ENCODE measurements around the gene MRC2. TPM values are rescaled to one million over a fixed set of nuclear protein-coding genes. Genes with fewer than 3 reads are reported as not detected.

The MRC2 gene
- total RNA-seq, 2 experiments from 2014 or later = 6.2 to 8.9 TPM

DNA sequence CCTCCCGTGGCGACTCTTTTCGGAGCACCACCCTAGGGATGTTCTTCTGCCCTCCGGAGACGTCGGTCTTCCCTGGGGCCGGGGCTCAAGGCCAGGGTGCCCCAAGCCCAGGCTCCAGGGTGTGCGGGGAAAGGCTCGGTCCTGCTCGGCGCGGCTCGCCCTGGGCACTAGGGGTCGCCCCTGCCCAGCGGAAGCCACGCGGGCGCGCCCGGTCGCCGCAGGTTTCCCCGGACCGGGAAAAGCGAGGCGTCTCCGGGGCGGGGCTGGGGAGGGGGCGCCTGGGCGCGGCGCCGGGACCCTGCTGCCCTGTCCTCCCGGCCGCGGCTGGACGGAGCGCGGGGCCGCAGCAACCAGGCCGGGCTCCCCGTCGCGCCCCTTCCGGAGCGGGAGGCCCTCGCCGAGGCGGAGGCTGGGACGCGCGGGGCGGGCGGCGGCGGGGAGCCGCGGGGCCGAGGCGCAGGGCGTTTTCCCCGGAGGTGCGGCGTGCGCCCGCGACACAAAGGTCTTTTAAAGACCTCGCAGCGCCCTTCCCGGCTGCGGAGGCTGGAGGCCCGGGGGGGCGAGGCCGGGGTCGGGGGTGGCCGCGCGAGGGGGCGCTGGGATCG, 76.4 kb downstream of the MRC2 start:
- Mint-ChIP-seq H3K27ac (no peak overlapping the region), H3K36me3 (ENCODE audit: low read depth) (no peaks in the 10 kb centered on the region), H3K4me1 (peaks cover 11% of the 10 kb centered on the region), H3K4me3 (peak overlapping the region; percentile 37), H3K27me3 (peaks cover 27% of the 10 kb centered on the region), H3K9me3 (no peaks in the 10 kb centered on the region)
- POLR2A ChIA-PET = no interaction called here
- DNase-seq = peak; percentile 69
- CTCF ChIA-PET = interaction anchor here (1.5 to 2.3 kb wide), 2 partner anchors 20 to 264 kb away, joined by 3 to 6 read pairs; no protein-coding TSS in a partner anchor

- Mint-ChIP-seq H3K4me3 (peak overlapping the region; percentile 63), H3K9me3 (no peaks in the 10 kb centered on the region), H3K36me3 (ENCODE audit: low read depth) (no peaks in the 10 kb centered on the region), H3K4me1 (peaks cover 11% of the 10 kb centered on the region), H3K27me3 (peaks cover 26% of the 10 kb centered on the region), H3K27ac (no peak overlapping the region)
- ChIA-PET POLR2A (no interaction called here), CTCF (interaction anchor here (2.3 kb wide), 1 partner anchor 20 kb away, joined by 6 read pairs; no protein-coding TSS in a partner anchor)
- no peak for DNase-seq
Measured at GRCh38 chr17:62704381-62704971, 77.0 kb downstream of the MRC2 start.

GRCh38 chr17:62705156-62705777, 77.8 kb downstream of the MRC2 start:
- Mint-ChIP-seq H3K27me3 (peaks cover 29% of the 10 kb centered on the region), H3K4me1 (peaks cover 11% of the 10 kb centered on the region), H3K4me3 (peak overlapping the region; percentile 33), H3K36me3 (ENCODE audit: low read depth) (no peaks in the 10 kb centered on the region), H3K9me3 (no peaks in the 10 kb centered on the region), H3K27ac (no peak overlapping the region)
- ChIA-PET CTCF (no interaction called here), POLR2A (no interaction called here)
- no peak for DNase-seq

DNA sequence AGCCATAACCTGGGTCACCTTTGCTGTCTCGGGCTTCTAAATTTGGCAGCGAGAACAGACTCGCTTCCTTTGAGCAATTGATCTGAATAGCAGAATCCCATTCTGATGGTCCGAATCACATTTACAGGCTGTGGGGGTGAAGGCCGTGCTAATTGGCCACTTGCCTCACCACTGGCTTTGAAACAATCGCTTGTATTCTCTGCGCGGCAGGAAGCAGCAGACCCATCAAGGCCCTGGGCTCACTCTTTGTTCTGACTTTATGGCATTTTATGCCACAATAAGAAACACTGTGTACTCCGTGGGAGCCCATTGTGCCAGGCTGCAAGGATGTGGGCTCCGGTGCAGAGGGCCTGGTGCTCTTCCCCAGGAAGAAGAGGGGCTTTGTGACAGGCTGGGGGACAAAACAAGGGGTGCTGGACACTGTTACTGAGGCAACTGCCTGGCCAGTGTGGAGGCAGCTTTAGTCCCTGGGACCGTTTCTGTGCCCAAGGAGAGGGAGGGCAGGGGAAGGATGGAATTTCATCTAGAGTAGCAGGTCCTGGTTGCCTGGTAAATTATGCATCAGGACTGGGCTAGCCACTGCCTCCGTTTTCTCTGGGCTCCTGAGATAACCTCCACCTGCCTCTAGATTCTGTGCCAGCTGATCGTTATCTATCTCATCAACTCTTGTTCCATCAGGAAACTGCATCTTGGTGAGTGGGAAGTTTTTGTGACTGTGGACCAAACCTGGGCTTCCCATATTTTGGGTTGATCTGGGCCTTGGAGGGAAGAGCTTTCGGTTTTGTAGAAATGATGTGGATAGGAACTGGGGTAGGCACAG, 78.5 kb downstream of the MRC2 start:
- H3K9me3 Mint-ChIP-seq = no peaks in the 10 kb centered on the region
- peaks cover 11% of the 10 kb centered on the region for H3K4me1 Mint-ChIP-seq
- no peak for DNase-seq
- POLR2A ChIA-PET = no interaction called here
- peak overlapping the region; percentile 18 for H3K4me3 Mint-ChIP-seq
- no peak overlapping the region for H3K27ac Mint-ChIP-seq
- H3K27me3 Mint-ChIP-seq = peaks cover 27% of the 10 kb centered on the region
- CTCF ChIA-PET = no interaction called here
- H3K36me3 Mint-ChIP-seq (ENCODE audit: low read depth) = no peaks in the 10 kb centered on the region

DNA sequence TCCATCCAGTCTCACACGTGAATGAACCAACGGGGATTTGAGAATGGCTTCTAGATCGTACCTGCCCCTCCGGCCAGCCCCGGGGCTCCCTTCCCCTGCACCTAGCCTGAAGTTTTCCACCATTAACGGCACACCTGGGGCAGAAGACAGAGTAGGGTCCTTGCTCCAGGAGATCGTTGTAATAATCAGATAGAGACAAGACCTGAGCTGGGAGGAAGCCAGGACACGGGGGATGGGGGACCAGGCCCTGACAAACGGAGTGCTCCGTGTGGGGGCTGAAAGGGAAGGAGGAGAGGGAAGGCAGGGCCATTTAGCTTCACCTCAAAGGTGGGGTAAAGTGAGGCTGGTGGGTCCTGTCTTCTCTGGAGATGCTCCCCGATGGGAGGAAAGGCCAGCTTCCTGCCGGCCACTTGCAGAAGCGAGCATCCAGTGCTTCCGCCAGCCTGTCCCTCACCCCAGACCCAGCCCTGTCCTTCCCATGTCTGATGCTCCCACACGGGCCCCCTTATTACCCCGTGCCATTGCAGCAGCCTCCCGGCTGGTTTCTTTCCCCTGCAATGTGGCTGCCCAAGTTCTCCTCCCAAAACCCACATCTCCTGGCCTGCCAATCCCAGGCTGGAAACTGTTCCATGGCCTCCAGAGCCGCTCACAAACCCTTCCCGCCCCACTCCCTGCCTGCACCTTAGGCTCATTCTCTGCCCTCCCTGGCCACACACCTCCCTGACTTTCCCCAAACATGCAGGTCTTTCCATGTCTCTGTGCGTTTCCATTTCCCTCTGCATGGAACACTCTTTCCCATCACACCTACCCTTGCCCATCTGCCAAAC, 79.3 kb downstream of the MRC2 start:
- no peak for DNase-seq
- no peak overlapping the region for H3K4me3 Mint-ChIP-seq
- ChIA-PET CTCF (no interaction called here), POLR2A (no interaction called here)
- H3K36me3 Mint-ChIP-seq (ENCODE audit: low read depth) = no peaks in the 10 kb centered on the region
- peaks cover 26% of the 10 kb centered on the region for H3K27me3 Mint-ChIP-seq
- no peak overlapping the region for H3K27ac Mint-ChIP-seq
- peaks cover 11% of the 10 kb centered on the region for H3K4me1 Mint-ChIP-seq
- no peaks in the 10 kb centered on the region for H3K9me3 Mint-ChIP-seq

- H3K9me3 Mint-ChIP-seq = no peaks in the 10 kb centered on the region
- CTCF ChIA-PET = no interaction called here
- DNase-seq = no peak
- no peak overlapping the region for H3K27ac Mint-ChIP-seq
- H3K27me3 Mint-ChIP-seq = peaks cover 27% of the 10 kb centered on the region
- no peak overlapping the region for H3K4me3 Mint-ChIP-seq
- POLR2A ChIA-PET = no interaction called here
- peaks cover 11% of the 10 kb centered on the region for H3K4me1 Mint-ChIP-seq
- no peaks in the 10 kb centered on the region for H3K36me3 Mint-ChIP-seq (ENCODE audit: low read depth)
Measured at GRCh38 chr17:62707425-62707739, 79.9 kb downstream of the MRC2 start.

DNA sequence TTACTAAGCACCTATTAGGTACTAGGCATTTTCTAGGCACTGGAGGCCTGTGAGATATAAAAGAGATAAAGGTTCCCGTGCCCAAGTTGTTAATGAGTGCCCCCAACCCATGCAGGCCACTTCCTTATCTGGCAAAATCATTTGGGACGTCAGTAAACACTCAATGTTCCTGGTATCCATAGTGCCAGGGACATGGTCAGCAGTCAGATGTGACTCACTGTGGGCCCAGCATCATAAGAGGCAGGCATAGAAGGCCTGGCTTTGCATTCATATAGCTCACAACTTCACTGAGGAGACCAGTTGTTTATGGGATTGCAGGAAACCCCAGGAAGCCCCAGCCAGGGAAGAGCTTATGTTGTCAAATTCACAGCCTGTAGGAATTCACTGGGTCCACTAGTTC, 81.1 kb downstream of the MRC2 start:
- Mint-ChIP-seq H3K27me3 (peaks cover 29% of the 10 kb centered on the region), H3K4me1 (peaks cover 5% of the 10 kb centered on the region), H3K4me3 (no peak overlapping the region), H3K27ac (no peak overlapping the region), H3K36me3 (ENCODE audit: low read depth) (no peaks in the 10 kb centered on the region), H3K9me3 (no peaks in the 10 kb centered on the region)
- ChIA-PET POLR2A (no interaction called here), CTCF (no interaction called here)
- no peak for DNase-seq

DNA sequence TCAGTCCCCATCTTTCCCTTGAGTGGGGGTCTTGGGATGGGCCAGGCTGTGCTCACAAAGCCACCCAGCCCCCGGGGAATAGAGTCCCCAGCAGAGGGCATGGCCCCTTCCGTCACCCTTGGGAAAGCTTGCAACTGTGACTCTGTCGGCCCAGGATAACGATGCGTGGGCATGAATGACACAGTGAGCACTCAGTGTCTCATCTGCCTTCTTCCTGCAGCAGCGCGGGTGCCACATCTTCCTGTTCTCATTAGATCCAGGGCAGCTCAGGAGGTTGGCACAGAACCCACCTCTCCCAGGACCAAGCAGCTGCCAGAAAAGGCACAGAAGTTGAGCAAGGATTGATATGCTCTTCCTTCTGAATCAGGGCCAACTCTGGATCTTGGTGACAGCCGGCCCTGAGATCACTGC, 84.7 kb downstream of the MRC2 start:
- Mint-ChIP-seq H3K4me3 (no peak overlapping the region), H3K4me1 (no peaks in the 10 kb centered on the region), H3K36me3 (ENCODE audit: low read depth) (no peaks in the 10 kb centered on the region), H3K27ac (no peak overlapping the region), H3K9me3 (no peaks in the 10 kb centered on the region), H3K27me3 (peaks cover 13% of the 10 kb centered on the region)
- POLR2A ChIA-PET = no interaction called here
- CTCF ChIA-PET = no interaction called here
- no peak for DNase-seq

DNA sequence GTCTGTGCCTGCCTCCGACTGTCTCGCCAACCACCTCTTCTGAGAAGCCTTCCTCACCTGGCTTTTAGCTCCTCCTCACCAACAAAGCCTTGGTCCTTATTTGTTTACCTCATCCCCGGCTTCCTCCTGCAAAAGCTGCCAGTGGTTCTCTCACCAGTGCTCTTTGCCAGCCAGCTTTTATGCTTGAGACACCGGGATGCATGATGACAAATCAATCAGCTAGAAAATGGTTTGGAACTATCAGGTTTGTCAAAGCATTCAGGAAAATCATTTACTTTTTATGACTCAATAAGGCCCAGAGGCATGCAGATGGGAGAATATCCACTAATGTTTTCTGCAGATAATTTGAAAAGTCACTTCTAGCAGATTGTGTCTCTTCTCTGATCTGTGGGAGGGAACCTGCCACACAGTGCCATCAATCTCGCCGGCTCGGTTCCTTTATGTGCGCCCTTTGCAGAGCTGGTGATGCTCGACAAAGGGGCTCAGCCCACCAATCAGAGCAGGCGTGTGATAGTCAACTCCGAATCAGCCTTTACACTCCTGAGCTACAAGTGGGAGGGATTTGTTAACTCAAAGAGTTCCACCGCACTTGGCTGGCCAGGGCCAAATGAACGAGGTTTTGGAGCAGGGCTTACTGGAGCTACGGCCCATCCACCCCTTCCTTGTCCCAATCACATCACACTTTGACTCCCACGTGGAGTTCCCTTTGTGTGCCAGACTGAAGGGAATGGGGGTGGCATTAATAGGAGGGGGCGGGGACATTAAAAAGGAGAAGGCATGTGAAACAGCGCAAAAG, 85.8 kb downstream of the MRC2 start:
- Mint-ChIP-seq H3K4me1 (no peaks in the 10 kb centered on the region), H3K9me3 (no peaks in the 10 kb centered on the region), H3K4me3 (no peak overlapping the region), H3K36me3 (ENCODE audit: low read depth) (no peaks in the 10 kb centered on the region), H3K27ac (no peak overlapping the region), H3K27me3 (peaks cover 10% of the 10 kb centered on the region)
- ChIA-PET CTCF (no interaction called here), POLR2A (no interaction called here)
- no peak for DNase-seq

DNA sequence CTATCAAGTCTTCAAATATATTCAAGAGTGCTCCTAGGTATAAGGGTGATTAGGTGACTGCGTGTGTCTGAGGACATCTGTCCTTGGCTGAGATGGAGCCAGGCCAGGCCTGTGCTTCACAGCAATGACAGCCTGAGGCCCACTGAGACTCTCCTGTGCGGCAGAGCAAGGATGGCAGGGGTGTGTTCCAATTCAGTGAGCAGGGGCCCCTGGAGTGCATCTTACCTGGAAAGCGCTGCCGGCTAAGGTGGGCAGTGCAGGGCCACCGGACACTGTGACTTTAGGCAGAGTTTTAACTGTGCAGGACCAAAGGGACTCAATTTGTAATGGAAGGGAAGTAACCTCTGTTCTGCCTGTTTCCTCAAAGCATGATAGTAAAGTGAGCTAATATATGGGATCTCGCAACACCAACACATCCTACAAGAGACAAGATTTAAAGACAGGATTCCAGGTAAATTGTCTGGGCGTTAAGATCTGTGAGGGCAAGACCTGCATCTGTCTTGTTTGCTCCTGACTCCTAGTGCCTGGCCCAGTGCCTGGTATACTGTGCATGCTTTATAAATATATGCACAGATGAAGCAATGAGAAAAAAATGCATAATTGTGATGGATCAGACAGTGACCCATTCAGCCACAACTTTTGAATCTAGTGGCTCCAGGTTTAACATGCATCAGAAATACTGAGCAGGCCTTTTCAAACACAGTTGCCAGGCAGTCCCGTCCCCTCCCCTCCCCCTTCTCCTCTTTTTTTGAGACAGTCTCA, 86.7 kb downstream of the MRC2 start:
- POLR2A ChIA-PET = no interaction called here
- CTCF ChIA-PET = no interaction called here
- Mint-ChIP-seq H3K4me1 (no peaks in the 10 kb centered on the region), H3K27ac (no peak overlapping the region), H3K9me3 (no peaks in the 10 kb centered on the region), H3K4me3 (no peak overlapping the region), H3K27me3 (peaks cover 18% of the 10 kb centered on the region), H3K36me3 (ENCODE audit: low read depth) (no peaks in the 10 kb centered on the region)
- DNase-seq = no peak

DNA sequence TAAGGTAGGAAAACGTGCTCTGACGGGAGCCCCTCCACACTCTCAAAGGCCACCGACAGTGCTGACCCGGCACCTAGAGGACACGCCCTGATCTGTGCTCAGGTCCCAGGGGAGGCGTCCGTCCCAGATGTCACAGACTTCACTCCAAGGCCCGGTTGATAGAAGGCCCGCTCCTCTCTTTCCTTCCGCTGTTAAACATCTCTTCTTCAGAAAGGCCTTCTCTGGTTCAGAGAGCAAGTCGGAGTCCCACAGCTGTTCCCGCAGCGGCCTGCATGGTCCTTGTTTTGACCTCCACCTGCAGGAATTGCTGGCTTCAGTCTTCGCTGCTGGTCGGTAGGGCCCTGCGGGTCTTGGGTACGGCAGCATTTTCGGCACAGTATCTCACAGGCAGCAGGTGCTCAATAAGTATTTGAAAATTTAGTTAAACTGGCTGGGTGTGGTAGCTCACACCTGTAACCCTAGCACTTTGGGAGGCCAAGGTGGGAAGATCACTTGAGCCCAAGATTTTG, 88.5 kb downstream of the MRC2 start:
- no peaks in the 10 kb centered on the region for H3K36me3 Mint-ChIP-seq (ENCODE audit: low read depth)
- H3K4me1 Mint-ChIP-seq = no peaks in the 10 kb centered on the region
- DNase-seq = no peak
- ChIA-PET CTCF (interaction anchor here (0.7 kb wide), 1 partner anchor 47 kb away, joined by 3 read pairs; no protein-coding TSS in a partner anchor), POLR2A (interaction anchor here (1.0 kb wide), 1 partner anchor 23 kb away, joined by 3 read pairs; no protein-coding TSS in a partner anchor)
- H3K9me3 Mint-ChIP-seq = no peaks in the 10 kb centered on the region
- peaks cover 24% of the 10 kb centered on the region for H3K27me3 Mint-ChIP-seq
- H3K4me3 Mint-ChIP-seq = no peak overlapping the region
- H3K27ac Mint-ChIP-seq = no peak overlapping the region

Data from activated CD4-positive, alpha-beta memory T cell treated with anti-CD3 and anti-CD28 coated beads, Interleukin-2, amount 10 ng/mL, durations not matched to agents 7 days and 5 days (primary cell).